H9 (cell line): ENCODE results near the gene ACOT11. TPM values are rescaled to one million over a fixed set of nuclear protein-coding genes. Genes with fewer than 3 reads are reported as not detected.

Experiments used
- DNase-seq: peaks from one replicate; pipeline ENCODE4 v3.0.0-alpha.2; 2017
- H2AFZ ChIP-seq: one replicate; pipeline ENCODE4 v1.6.1; 2013; ENCODE audit warnings: mild to moderate bottlenecking, low read length, control low read depth, moderate library complexity
- H2AK5ac ChIP-seq: 2 replicates; pipeline ENCODE4 v1.6.1; 2013; ENCODE audit warnings: low read length, control low read depth, mixed read lengths; ENCODE audit not compliant: insufficient read length
- H2BK120ac ChIP-seq: one replicate; pipeline ENCODE4 v1.6.1; 2013; ENCODE audit warnings: low read depth, mild to moderate bottlenecking, low read length, control low read depth, inconsistent platforms; ENCODE audit not compliant: poor library complexity, severe bottlenecking
- H2BK12ac ChIP-seq: 2 replicates; pipeline ENCODE4 v1.6.1; 2013; ENCODE audit warnings: low read length, control low read depth, mixed read lengths, low read depth; ENCODE audit not compliant: insufficient read length
- H2BK15ac ChIP-seq: 2 replicates; pipeline ENCODE4 v1.6.1; 2013; ENCODE audit warnings: low read depth, low read length, control low read depth
- H2BK20ac ChIP-seq: one replicate; pipeline ENCODE4 v1.6.1; 2013; ENCODE audit warnings: low read depth, mild to moderate bottlenecking, low read length, control low read depth, inconsistent platforms; ENCODE audit not compliant: poor library complexity, severe bottlenecking
- H2BK5ac ChIP-seq: 2 replicates; pipeline ENCODE4 v1.6.1; 2013; ENCODE audit warnings: low read length, control low read depth, mixed read lengths; ENCODE audit not compliant: insufficient read length
- H3K14ac ChIP-seq: 2 replicates; pipeline ENCODE4 v1.6.1; 2013; ENCODE audit warnings: low read length, control low read depth; ENCODE audit not compliant: insufficient read depth
- H3K18ac ChIP-seq: 2 replicates; pipeline ENCODE4 v1.6.1; 2013; ENCODE audit warnings: low read depth, mild to moderate bottlenecking, mixed read lengths, low read length, control low read depth; ENCODE audit not compliant: insufficient read length
- H3K23ac ChIP-seq: 2 replicates; pipeline ENCODE4 v1.6.1; 2013; ENCODE audit warnings: low read length, control low read depth, mixed read lengths, low read depth; ENCODE audit not compliant: insufficient read length
- H3K23me2 ChIP-seq: 2 replicates; pipeline ENCODE4 v1.6.1; 2013; ENCODE audit warnings: low read depth, mild to moderate bottlenecking, mixed read lengths, low read length, control low read depth; ENCODE audit not compliant: insufficient read length, poor library complexity, severe bottlenecking
- H3K27ac ChIP-seq: 2 replicates; pipeline ENCODE4 v1.5.1; 2013; ENCODE audit warnings: low read length, control low read depth, mixed read lengths, low read depth; ENCODE audit not compliant: insufficient read length
- H3K27me3 ChIP-seq: 2 replicates; pipeline ENCODE4 v1.6.1; 2013; ENCODE audit warnings: low read length, control low read depth, inconsistent platforms; ENCODE audit not compliant: insufficient read depth
- H3K4ac ChIP-seq: 2 replicates; pipeline ENCODE4 v1.6.1; 2013; ENCODE audit warnings: low read depth, mild to moderate bottlenecking, control low read depth, inconsistent platforms, low read length, moderate library complexity
- H3K4me1 ChIP-seq: 2 replicates; pipeline ENCODE4 v1.6.1; 2013; ENCODE audit warnings: low read length, control low read depth, inconsistent platforms; ENCODE audit not compliant: insufficient read depth
- H3K4me2 ChIP-seq: 2 replicates; pipeline ENCODE4 v1.6.1; 2013; ENCODE audit warnings: low read length, control low read depth, mixed read lengths; ENCODE audit not compliant: insufficient read length, insufficient read depth
- H3K56ac ChIP-seq: 2 replicates; pipeline ENCODE4 v1.6.1; 2013; ENCODE audit warnings: low read depth, mild to moderate bottlenecking, mixed read lengths, low read length, control low read depth; ENCODE audit not compliant: insufficient read length
- H3K79me1 ChIP-seq: 2 replicates; pipeline ENCODE4 v1.6.1; 2013; ENCODE audit warnings: low read depth, mild to moderate bottlenecking, moderate library complexity, low read length, control low read depth, inconsistent platforms; ENCODE audit not compliant: insufficient read depth, poor library complexity, severe bottlenecking
- H3K79me2 ChIP-seq: 2 replicates; pipeline ENCODE4 v1.6.1; 2013; ENCODE audit warnings: low read length, control low read depth, inconsistent platforms; ENCODE audit not compliant: insufficient read depth
- H3K9ac ChIP-seq: 2 replicates; pipeline ENCODE4 v1.6.1; 2013; ENCODE audit warnings: low read length, control low read depth, mixed read lengths; ENCODE audit not compliant: insufficient read length; ENCODE audit errors: extremely low read depth
- H3K9me3 ChIP-seq: one replicate; pipeline ENCODE4 v1.6.1; 2013; ENCODE audit warnings: low read depth, low read length, inconsistent platforms; ENCODE audit not compliant: control insufficient read depth
- H3T11ph ChIP-seq: one replicate; pipeline ENCODE4 v1.6.1; 2013; ENCODE audit warnings: mild to moderate bottlenecking, low read length, control low read depth, inconsistent platforms
- H4K20me1 ChIP-seq: one replicate; pipeline ENCODE4 v1.6.1; 2013; ENCODE audit not compliant: control insufficient read depth, insufficient read length, insufficient read depth
- H4K5ac ChIP-seq: 2 replicates; pipeline ENCODE4 v1.6.1; 2013; ENCODE audit warnings: low read depth, mild to moderate bottlenecking, mixed read lengths, low read length, control low read depth; ENCODE audit not compliant: insufficient read length
- H4K8ac ChIP-seq: replicated peaks from 2 replicates; pipeline ENCODE4 v1.6.1; 2013; ENCODE audit warnings: low read length, control low read depth, mixed read lengths, low read depth; ENCODE audit not compliant: insufficient read length
- H4K91ac ChIP-seq: 2 replicates; pipeline ENCODE4 v1.6.1; 2013; ENCODE audit warnings: low read depth, mild to moderate bottlenecking, moderate library complexity, mixed read lengths, low read length, control low read depth; ENCODE audit not compliant: insufficient read length
- H3K27ac Mint-ChIP-seq, 3 experiments: 2 replicates in 2 of 3; 3 replicates in 1 of 3; pipeline ENCODE4 v1.8.0; 2020 to 2021; ENCODE audit warnings: mixed read lengths in 3 of 3, mild to moderate bottlenecking in 1 of 3, moderate library complexity in 1 of 3
- H3K27me3 Mint-ChIP-seq: 2 replicates; pipeline ENCODE4 v1.8.0; 2021; ENCODE audit warnings: low read depth, mild to moderate bottlenecking, moderate library complexity, mixed read lengths
- H3K36me3 Mint-ChIP-seq, 3 experiments: 2 replicates in 2 of 3; 3 replicates in 1 of 3; pipeline ENCODE4 v1.8.0; 2020 to 2021; ENCODE audit warnings: low read depth in 3 of 3, mixed read lengths in 3 of 3; ENCODE audit not compliant: insufficient read depth in 1 of 3
- H3K4me1 Mint-ChIP-seq, 2 experiments: 2 replicates each; pipeline ENCODE4 v1.8.0; 2020; ENCODE audit warnings: mixed read lengths in 2 of 2
- H3K4me3 Mint-ChIP-seq, 2 experiments: 2 replicates in 1 of 2; 3 replicates in 1 of 2; pipeline ENCODE4 v1.8.0; 2020 to 2021; ENCODE audit warnings: mild to moderate bottlenecking in 2 of 2, mixed read lengths in 2 of 2, moderate library complexity in 1 of 2
- H3K9me3 Mint-ChIP-seq, 2 experiments: 2 replicates in 1 of 2; 3 replicates in 1 of 2; pipeline ENCODE4 v1.8.0; 2020; ENCODE audit warnings: mild to moderate bottlenecking in 2 of 2, mixed read lengths in 2 of 2, moderate library complexity in 1 of 2
- CTCF ChIP-seq: fragments of 200-600 bp; sonication (generic); conservative IDR thresholded peaks from 3 replicates; pipeline ENCODE4 v1.8.0; 2021; ENCODE audit warnings: antibody characterized with exemption, mild to moderate bottlenecking
- WGBS: extraction: QIAGEN DNeasy Blood & Tissue Kit; methylation state at CpG from one replicate; pipeline ENCODE4 v1.1.7; 2013; ENCODE audit warnings: missing lambda C conversion rate, low lambda C conversion rate, mixed read lengths; ENCODE audit not compliant: insufficient read length; ENCODE audit errors: extremely low coverage; 5-methylcytosine and 5-hydroxymethylcytosine counted together
- total RNA-seq: library from RNA; stranded (reverse); gene quantifications from 2 replicates; pipeline ENCODE4 v1.2.1, GENCODE V29; 2021

The ACOT11 gene
- total RNA-seq, 1 experiment from 2014 or later = 4.0 TPM

DNA sequence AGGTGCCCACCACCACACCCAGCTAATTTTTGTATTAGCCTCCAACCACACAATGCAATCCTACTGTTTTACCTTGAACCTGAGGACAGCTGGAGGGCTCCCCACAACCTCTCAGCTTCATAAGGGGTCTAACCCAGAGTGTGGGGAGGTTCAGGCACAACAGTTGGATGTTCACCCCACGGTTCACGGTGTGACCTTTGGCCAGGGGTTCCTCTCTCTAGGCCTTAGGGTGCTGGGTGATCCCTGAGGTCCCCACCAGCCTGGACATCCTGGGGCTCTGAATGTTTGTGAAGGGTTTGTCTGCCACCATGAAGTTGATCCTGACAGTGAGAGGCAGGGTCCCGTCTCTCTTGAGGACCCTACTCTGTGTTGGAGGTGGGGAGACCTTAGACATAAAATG, 3.9 kb downstream of the ACOT11 start:
- Histone ChIP-seq H3K79me2 (no peaks in the 10 kb centered on the region), H3K56ac (no peak overlapping the region), H3K79me1 (no peaks in the 10 kb centered on the region), H2BK12ac (no peak overlapping the region), H2BK20ac (no peak overlapping the region), H3K23me2 (no peaks in the 10 kb centered on the region), H3K14ac (no peak overlapping the region), H2AFZ (no peak overlapping the region), H3K27ac (no peak overlapping the region), H3K27me3 (no peaks in the 10 kb centered on the region; the same call in 1 of the 2 replicates), H4K91ac (no peak overlapping the region), H4K20me1 (no peaks in the 10 kb centered on the region), H3K4me1 (no peaks in the 10 kb centered on the region), H3T11ph (no peak overlapping the region), H3K9me3 (no peaks in the 10 kb centered on the region), H2BK120ac (no peak overlapping the region), H2AK5ac (no peak overlapping the region), H3K4ac (no peak overlapping the region), H3K9ac (no peak overlapping the region), H4K5ac (no peak overlapping the region), H4K8ac (no peak overlapping the region), H3K23ac (no peak overlapping the region), H2BK15ac (no peak overlapping the region), H3K18ac (no peak overlapping the region), H3K4me2 (no peak overlapping the region), H2BK5ac (no peak overlapping the region)
- Mint-ChIP-seq H3K9me3 (peaks cover 11 to 12% of the 10 kb centered on the region in 2 experiments), H3K27me3 (no peaks in the 10 kb centered on the region; the same call in none of the 2 replicates), H3K27ac (no peak overlapping the region; a peak in 1 of 7 replicates), H3K4me1 (peaks cover 9 to 14% of the 10 kb centered on the region in 2 experiments), H3K4me3 (no peak overlapping the region), H3K36me3 (peaks cover 0 to 7% (median 0%) of the 10 kb centered on the region in 3 experiments; a peak in 4 of 7 replicates)
- no CpG with 5 or more reads among the region's 3 CpGs for WGBS
- no peak for TF ChIP-seq CTCF
- no peak for DNase-seq
